ENCODE data around the gene LRCH4. TPM values are rescaled to one million over a fixed set of nuclear protein-coding genes. Genes with fewer than 3 reads are reported as not detected.

Gene LRCH4
- total and polyA plus RNA-seq, 2 of the 13 experiments (the other 11 are each of a cell fraction or from before 2014, with no cell fraction given) = 7.0 to 9.3 TPM

DNA sequence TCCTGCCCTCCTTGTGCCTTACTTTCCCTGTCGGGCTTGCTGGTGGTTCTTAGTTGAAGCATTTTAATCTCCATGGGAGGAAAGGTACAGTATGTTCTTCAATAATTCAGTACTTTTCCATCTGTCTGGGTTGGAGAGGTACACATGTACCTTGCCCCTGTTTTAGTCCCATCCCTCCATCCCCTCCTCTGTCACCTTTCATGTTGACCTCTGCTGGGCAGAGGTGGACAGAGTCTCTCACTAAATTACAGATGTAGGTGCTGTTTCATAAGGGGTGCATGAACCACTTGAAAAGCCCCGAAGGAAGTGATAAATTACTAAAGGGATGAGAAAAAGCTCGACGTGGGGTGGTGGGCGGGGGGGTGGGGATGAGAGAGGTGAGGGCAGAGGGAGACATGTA, 41.5 kb downstream of the LRCH4 start (continued):
- TF ChIP-seq MXI1 (IDR thresholded peaks at IDR 0.05; ENCODE audit: borderline replicate concordance, low read depth, low read length) = no peak; the same call in 2 of the 3 replicates
- TF ChIP-seq ZNF83 (CRISPR knock-in tag; IDR thresholded peaks at IDR 0.05; ENCODE audit: borderline replicate concordance) = no peak
- no peak for TF ChIP-seq GFI1 (CRISPR knock-in tag; IDR thresholded peaks at IDR 0.05; ENCODE audit: borderline replicate concordance)
- TF ChIP-seq, protein P1, sequence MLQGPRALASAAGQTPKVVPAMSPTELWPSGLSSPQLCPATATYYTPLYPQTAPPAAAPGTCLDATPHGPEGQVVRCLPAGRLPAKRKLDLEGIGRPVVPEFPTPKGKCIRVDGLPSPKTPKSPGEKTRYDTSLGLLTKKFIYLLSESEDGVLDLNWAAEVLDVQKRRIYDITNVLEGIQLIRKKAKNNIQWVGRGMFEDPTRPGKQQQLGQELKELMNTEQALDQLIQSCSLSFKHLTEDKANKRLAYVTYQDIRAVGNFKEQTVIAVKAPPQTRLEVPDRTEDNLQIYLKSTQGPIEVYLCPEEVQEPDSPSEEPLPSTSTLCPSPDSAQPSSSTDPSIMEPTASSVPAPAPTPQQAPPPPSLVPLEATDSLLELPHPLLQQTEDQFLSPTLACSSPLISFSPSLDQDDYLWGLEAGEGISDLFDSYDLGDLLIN (CRISPR knock-in tag; IDR thresholded peaks at IDR 0.05; ENCODE audit: borderline replicate concordance) = no peak
- peak; percentile 32; the same call in 1 of the 2 replicates for TF ChIP-seq ZFX (CRISPR knock-in tag; IDR thresholded peaks at IDR 0.05; ENCODE audit: low read depth)
- TF ChIP-seq KDM6A (CRISPR knock-in tag; IDR thresholded peaks at IDR 0.05; ENCODE audit: low read depth) = peak; percentile 29; the same call in 1 of the 2 replicates
- TF ChIP-seq SIX4 (CRISPR knock-in tag; IDR thresholded peaks at IDR 0.05) = peak; percentile 60; the same call in 1 of the 2 replicates
- TF ChIP-seq, protein P2, sequence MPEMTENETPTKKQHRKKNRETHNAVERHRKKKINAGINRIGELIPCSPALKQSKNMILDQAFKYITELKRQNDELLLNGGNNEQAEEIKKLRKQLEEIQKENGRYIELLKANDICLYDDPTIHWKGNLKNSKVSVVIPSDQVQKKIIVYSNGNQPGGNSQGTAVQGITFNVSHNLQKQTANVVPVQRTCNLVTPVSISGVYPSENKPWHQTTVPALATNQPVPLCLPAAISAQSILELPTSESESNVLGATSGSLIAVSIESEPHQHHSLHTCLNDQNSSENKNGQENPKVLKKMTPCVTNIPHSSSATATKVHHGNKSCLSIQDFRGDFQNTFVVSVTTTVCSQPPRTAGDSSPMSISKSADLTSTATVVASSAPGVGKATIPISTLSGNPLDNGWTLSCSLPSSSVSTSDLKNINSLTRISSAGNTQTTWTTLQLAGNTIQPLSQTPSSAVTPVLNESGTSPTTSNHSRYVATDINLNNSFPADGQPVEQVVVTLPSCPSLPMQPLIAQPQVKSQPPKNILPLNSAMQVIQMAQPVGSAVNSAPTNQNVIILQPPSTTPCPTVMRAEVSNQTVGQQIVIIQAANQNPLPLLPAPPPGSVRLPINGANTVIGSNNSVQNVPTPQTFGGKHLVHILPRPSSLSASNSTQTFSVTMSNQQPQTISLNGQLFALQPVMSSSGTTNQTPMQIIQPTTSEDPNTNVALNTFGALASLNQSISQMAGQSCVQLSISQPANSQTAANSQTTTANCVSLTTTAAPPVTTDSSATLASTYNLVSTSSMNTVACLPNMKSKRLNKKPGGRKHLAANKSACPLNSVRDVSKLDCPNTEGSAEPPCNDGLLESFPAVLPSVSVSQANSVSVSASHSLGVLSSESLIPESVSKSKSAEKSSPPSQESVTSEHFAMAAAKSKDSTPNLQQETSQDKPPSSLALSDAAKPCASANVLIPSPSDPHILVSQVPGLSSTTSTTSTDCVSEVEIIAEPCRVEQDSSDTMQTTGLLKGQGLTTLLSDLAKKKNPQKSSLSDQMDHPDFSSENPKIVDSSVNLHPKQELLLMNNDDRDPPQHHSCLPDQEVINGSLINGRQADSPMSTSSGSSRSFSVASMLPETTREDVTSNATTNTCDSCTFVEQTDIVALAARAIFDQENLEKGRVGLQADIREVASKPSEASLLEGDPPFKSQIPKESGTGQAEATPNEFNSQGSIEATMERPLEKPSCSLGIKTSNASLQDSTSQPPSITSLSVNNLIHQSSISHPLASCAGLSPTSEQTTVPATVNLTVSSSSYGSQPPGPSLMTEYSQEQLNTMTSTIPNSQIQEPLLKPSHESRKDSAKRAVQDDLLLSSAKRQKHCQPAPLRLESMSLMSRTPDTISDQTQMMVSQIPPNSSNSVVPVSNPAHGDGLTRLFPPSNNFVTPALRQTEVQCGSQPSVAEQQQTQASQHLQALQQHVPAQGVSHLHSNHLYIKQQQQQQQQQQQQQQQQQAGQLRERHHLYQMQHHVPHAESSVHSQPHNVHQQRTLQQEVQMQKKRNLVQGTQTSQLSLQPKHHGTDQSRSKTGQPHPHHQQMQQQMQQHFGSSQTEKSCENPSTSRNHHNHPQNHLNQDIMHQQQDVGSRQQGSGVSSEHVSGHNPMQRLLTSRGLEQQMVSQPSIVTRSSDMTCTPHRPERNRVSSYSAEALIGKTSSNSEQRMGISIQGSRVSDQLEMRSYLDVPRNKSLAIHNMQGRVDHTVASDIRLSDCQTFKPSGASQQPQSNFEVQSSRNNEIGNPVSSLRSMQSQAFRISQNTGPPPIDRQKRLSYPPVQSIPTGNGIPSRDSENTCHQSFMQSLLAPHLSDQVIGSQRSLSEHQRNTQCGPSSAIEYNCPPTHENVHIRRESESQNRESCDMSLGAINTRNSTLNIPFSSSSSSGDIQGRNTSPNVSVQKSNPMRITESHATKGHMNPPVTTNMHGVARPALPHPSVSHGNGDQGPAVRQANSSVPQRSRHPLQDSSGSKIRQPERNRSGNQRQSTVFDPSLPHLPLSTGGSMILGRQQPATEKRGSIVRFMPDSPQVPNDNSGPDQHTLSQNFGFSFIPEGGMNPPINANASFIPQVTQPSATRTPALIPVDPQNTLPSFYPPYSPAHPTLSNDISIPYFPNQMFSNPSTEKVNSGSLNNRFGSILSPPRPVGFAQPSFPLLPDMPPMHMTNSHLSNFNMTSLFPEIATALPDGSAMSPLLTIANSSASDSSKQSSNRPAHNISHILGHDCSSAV (CRISPR knock-in tag; IDR thresholded peaks at IDR 0.05; ENCODE audit: borderline replicate concordance) = no peak
- TF ChIP-seq, protein P3, sequence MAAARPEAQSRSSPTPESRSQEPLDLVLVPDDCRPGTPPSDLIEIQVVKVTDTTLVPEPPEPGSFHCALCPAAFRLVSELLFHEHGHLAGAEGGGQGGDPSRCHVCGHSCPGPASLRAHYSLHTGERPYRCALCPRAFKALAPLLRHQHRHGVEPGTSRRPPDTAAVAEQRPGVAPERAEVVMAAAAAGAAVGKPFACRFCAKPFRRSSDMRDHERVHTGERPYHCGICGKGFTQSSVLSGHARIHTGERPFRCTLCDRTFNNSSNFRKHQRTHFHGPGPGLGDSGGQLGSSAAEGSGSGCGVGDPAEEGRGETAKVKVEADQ (CRISPR knock-in tag; IDR thresholded peaks at IDR 0.05; ENCODE audit: borderline replicate concordance) = no peak
- no peak for TF ChIP-seq ZNF772 (CRISPR knock-in tag; IDR thresholded peaks at IDR 0.05)
- no peak for TF ChIP-seq GLI4 (CRISPR knock-in tag; IDR thresholded peaks at IDR 0.05; ENCODE audit: borderline replicate concordance)
- TF ChIP-seq YY1 (IDR thresholded peaks at IDR 0.05; ENCODE audit: insufficient read depth, insufficient replicate concordance, low read depth, low read length) = no peak
- peak; percentile 76; the same call in 1 of the 2 replicates for TF ChIP-seq GATA4 (IDR thresholded peaks at IDR 0.05; ENCODE audit: borderline replicate concordance, low read depth)
- TF ChIP-seq ZNF879 (CRISPR knock-in tag; IDR thresholded peaks at IDR 0.05) = no peak
- TF ChIP-seq EP300 (IDR thresholded peaks at IDR 0.05; ENCODE audit: low read depth in 2 of 2, low read length in 2 of 2) = peak in 1 of 2 experiments; percentile 84; a peak in 2 of 4 replicates
- no peak; the same call in 1 of the 2 replicates for TF ChIP-seq EP300 (CRISPR knock-in tag; IDR thresholded peaks at IDR 0.05; ENCODE audit: borderline replicate concordance)
- TF ChIP-seq ZNF558 (CRISPR knock-in tag; IDR thresholded peaks at IDR 0.05; ENCODE audit: borderline replicate concordance) = no peak
- TF ChIP-seq, protein P4, sequence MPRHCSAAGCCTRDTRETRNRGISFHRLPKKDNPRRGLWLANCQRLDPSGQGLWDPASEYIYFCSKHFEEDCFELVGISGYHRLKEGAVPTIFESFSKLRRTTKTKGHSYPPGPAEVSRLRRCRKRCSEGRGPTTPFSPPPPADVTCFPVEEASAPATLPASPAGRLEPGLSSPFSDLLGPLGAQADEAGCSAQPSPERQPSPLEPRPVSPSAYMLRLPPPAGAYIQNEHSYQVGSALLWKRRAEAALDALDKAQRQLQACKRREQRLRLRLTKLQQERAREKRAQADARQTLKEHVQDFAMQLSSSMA (CRISPR knock-in tag; IDR thresholded peaks at IDR 0.05) = no peak
- TF ChIP-seq KAT7 (CRISPR knock-in tag; IDR thresholded peaks at IDR 0.05; ENCODE audit: borderline replicate concordance) = no peak
- TF ChIP-seq WIZ (CRISPR knock-in tag; IDR thresholded peaks at IDR 0.05) = no peak

Data from HepG2 (cell line).